ENCODE measurements around the gene PRRT4.

Gene PRRT4

DNA sequence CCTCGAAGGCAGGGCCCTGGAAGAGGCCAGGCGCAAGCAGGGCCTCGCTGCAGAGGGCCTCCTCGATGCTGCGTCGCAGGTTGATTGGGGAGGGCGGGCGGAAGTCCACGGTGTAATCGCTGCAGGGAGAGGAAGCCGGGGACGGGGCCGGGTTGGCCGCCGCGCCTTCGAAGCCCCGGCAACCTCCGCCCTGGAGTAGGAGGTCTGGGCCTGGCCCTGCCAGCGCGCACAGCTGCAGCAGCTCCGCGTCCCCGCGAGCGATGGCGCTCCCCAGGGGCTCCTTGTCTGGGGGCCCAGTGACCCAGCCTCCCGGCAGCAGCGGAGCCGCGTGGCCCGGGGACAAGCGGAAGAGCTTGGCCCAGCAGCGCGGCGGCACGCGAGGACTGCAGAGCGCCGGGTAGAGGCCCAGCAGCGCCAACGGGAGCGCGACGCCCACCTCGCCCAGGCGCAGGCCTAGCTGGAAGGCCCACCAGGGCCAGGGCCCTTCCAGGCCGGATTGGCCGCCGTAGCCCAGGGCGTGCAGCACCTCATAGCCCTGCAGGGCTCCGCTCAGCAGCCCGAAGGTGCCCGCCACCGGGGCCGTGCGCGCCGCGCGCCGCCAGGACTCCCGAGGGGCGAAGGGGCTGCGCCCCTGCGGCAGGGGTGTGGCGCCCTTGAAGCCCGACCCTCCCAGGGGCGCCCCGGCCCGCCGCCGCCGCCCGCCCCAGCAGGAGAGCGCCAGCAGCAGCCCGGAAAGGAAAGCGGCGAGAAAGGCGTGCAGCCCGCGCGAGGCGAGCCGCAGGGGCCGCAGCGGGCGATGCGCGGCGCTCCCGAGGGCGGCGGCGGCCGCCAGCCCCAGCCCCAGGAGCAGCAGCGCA is 10.0 kb downstream of the PRRT4 start:
- H3K27ac Mint-ChIP-seq, result no peak overlapping the region
- H3K4me1 Mint-ChIP-seq (ENCODE audit: low read depth), result peaks cover 3% of the 10 kb centered on the region
- H3K27me3 Mint-ChIP-seq, result peaks cover 13% of the 10 kb centered on the region

DNA sequence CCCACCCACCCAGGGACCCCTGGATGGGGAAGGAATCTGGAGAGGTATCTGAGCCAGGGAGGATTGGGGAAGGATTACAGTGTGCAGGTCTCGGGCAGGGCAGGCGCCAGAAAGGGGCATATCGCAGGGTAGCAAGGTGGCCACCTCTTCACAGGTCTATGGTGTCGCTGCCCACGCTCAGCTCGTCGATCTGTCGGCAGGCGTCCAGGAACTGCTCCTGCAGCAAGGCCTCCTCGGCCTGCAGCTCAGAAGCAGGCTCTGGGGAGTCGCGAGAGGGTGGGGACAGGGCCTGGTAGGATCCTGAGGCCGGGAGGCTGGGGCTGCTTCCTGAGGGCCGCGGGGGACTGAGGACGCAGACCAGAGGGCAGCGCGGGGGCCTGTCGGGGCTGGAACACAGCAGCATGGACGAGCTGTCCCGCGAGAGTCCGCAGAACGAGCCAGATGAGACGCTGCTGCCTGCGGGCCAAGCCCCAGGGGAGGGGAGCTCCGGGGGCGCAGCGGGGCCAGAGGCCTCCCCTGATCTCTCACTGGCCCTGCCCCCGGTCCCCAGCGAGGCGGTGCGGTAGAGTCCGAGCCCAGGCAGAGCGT is 10.7 kb downstream of the PRRT4 start:
- Mint-ChIP-seq H3K27me3 (peaks cover 13% of the 10 kb centered on the region), H3K4me3 (no peak overlapping the region), H3K36me3 (no peaks in the 10 kb centered on the region), H3K4me1 (ENCODE audit: low read depth) (peaks cover 3% of the 10 kb centered on the region), H3K9me3 (ENCODE audit: low read depth) (no peaks in the 10 kb centered on the region), H3K27ac (no peak overlapping the region)

More for the DNA sequence above, 10.0 kb downstream of the PRRT4 start:
- Mint-ChIP-seq H3K9me3 (ENCODE audit: low read depth) (no peaks in the 10 kb centered on the region), H3K4me3 (no peak overlapping the region), H3K36me3 (no peaks in the 10 kb centered on the region)

DNA sequence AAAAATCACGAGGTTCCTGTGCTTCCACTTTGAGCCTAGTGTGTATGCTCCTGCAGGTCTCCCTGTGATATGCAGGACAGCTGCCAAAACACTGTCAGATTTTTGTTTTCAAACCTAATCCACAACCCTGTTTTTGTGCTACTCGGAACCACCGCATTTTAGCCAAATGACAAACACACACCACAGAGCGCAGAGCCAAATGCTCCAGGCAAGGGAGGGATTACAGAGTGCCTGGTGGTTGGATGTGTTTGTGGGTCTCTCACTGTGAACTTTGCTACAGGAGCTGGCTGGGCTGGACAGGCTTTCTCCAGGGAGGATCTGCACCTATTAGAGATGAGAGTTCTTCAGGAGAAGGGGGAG is 12.0 kb downstream of the PRRT4 start:
- Mint-ChIP-seq H3K27ac (no peak overlapping the region), H3K4me3 (no peak overlapping the region)

DNA sequence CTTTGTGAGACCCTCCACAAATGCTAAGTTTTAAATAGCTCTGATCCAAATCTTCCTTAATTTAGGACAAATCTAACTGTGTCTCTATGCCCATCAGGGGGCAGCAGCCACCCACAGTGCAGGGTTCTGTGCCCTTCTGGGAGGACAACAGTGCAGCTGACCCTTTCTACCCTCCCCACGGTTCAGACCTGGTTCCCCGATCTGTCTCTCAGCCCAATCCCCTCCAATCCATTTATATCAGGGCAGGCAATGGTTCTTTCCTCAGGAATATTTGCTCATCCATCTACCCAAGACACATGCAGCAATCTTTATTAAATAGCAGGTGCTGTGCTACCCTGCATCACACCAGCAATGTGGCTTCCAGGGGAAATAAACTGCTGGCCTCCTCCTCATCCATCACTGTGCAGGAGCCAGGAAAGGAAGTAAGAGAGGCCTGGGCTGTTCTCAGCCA is 13.8 kb downstream of the PRRT4 start:
- H3K9me3 Mint-ChIP-seq (ENCODE audit: low read depth), result no peaks in the 10 kb centered on the region
- no peak overlapping the region for H3K27ac Mint-ChIP-seq
- no peak overlapping the region for H3K4me3 Mint-ChIP-seq

More for the DNA sequence above, 12.0 kb downstream of the PRRT4 start:
- Mint-ChIP-seq H3K36me3 (no peaks in the 10 kb centered on the region), H3K9me3 (ENCODE audit: low read depth) (no peaks in the 10 kb centered on the region), H3K27me3 (peaks cover 13% of the 10 kb centered on the region), H3K4me1 (ENCODE audit: low read depth) (peaks cover 3% of the 10 kb centered on the region)

DNA sequence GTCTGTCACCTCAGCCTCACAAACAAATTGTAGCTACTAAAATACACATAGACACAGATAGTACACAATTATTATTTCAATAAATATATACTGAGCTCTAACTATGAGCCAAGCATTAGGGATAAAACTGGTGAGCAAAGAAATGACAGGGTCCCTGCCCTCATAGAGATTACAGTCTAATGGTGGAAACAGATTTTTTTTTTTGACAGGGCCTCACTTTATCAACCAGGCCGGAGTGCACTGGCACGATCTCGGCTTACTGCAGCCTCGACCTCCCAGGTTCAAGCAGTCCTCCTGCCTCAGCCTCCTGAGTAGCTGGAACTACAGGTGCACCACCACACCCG is 17.1 kb downstream of the PRRT4 start:
- H3K36me3 Mint-ChIP-seq, result no peaks in the 10 kb centered on the region
- peak overlapping the region; percentile 54 for H3K27ac Mint-ChIP-seq
- H3K27me3 Mint-ChIP-seq, result peaks cover 2% of the 10 kb centered on the region
- H3K4me3 Mint-ChIP-seq, result no peak overlapping the region
- no peaks in the 10 kb centered on the region for H3K9me3 Mint-ChIP-seq (ENCODE audit: low read depth)
- peaks cover 34% of the 10 kb centered on the region for H3K4me1 Mint-ChIP-seq (ENCODE audit: low read depth)

More for the DNA sequence above, 13.8 kb downstream of the PRRT4 start:
- Mint-ChIP-seq H3K4me1 (ENCODE audit: low read depth) (peaks cover 10% of the 10 kb centered on the region), H3K36me3 (no peaks in the 10 kb centered on the region), H3K27me3 (peaks cover 3% of the 10 kb centered on the region)

DNA sequence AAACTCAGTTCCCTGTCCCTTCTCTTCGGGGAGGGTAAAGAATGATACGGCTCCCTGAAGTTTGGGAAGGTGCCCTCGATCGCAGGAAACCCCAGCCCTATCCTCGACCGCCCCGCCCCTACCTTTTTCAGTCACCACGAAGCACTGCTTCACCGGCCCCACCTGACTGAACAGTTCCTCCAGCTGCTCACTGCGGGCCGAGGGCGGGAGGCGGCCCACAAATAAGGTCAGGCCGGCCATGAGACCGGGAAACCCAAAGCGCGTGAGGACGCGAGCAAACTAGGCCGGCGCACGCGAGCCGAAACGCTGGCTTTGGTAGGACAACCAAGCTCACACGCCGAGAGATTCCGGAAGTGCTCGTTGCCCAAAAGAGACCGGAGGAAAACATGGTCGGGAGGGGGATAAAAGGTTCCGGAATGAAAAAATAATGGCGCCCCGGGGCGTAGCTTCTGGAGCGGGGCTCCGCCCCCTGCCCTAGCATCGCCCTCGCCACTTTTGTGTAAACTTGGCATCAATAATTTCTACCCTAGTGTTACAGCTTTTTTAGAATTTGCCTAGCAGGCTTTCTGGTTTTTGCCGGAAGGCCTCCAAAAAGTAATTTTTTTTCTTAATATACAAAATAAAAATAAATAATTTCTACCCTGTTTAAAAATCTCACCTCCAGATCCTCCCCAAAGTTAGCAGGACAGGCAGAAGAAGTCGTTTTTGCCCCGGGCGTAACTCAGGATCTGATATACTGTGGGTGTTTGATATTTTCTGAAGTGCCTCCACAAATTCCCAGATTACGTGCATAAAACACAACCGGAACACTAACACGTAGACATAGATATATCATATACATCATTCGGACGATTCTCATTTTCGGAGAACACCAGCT is 17.7 kb downstream of the PRRT4 start, which contains the start of gene RBM28:
RBM28 (minus strand) TSS at position 355 of the 877 bp plus-strand sequence; CDS start at position 240, 115 bp downstream.
- H3K9me3 Mint-ChIP-seq (ENCODE audit: low read depth), result no peaks in the 10 kb centered on the region
- no peaks in the 10 kb centered on the region for H3K36me3 Mint-ChIP-seq
- H3K4me1 Mint-ChIP-seq (ENCODE audit: low read depth), result peaks cover 34% of the 10 kb centered on the region
- H3K27me3 Mint-ChIP-seq, result peaks cover 2% of the 10 kb centered on the region
- peak within 1 kb of the TSS; percentile 95 for H3K27ac Mint-ChIP-seq
- peak within 1 kb of the TSS; percentile 89 for H3K4me3 Mint-ChIP-seq

DNA sequence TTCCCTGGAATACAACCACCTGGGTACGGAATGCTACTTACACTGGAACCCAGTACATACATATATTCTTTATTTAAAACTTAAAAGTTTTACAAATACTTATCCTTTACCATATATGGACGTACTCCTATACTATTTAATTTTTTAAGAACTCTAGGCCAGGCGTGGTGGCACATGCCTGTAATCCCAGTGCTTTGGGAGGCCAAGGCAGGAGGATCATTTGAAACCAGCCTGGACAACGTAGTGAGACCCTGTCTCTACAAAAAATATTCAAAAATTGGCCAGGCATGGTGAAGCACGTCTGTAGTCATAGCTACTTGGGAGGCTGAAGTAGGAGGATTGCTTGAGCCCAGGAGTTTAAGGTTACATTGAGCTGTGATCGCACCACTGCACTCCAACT is 19.8 kb downstream of the PRRT4 start:
- Mint-ChIP-seq H3K36me3 (no peaks in the 10 kb centered on the region), H3K27ac (no peak overlapping the region), H3K27me3 (no peaks in the 10 kb centered on the region), H3K4me3 (peak overlapping the region; percentile 89), H3K9me3 (ENCODE audit: low read depth) (no peaks in the 10 kb centered on the region), H3K4me1 (ENCODE audit: low read depth) (peaks cover 34% of the 10 kb centered on the region)

DNA sequence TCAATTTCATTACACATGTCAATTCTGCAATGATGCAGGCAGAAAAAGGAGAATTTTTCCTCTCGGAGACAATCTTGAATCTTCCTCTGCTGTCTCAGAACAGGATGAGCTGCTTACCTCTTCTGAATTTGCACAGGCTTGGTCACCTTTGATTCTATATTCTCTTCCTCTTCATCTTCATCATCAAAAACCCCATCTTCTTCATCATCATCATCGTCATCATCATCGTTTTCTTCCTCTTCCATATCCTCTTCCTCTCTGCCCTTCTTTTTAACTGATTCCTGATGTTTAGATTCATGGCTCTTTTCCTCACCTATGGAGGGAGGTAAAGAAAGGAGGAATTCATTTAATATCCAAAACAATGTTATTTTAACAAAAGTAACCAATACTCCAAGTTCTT is 25.8 kb downstream of the PRRT4 start:
- Mint-ChIP-seq H3K4me1 (ENCODE audit: low read depth) (peaks cover 6% of the 10 kb centered on the region), H3K27me3 (no peaks in the 10 kb centered on the region), H3K36me3 (peaks cover 13% of the 10 kb centered on the region), H3K27ac (no peak overlapping the region), H3K9me3 (ENCODE audit: low read depth) (no peaks in the 10 kb centered on the region), H3K4me3 (no peak overlapping the region)

DNA sequence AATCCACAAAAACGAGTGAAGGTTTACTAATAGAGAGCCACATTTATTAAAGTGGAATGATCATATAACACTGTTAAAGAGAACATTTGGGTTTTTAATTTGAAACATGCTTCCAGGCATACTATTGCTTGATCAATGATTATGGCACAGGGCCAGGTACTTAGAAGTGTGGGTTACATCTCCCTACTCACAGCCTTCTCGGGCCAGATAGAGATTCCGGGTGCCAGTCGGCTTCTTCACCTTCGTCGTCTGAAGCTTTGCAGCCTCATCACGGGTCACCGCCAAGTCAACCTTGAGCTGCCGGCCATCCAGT is 37.2 kb downstream of the PRRT4 start:
- Mint-ChIP-seq H3K27ac (no peak overlapping the region), H3K27me3 (no peaks in the 10 kb centered on the region), H3K4me3 (no peak overlapping the region), H3K9me3 (ENCODE audit: low read depth) (no peaks in the 10 kb centered on the region), H3K36me3 (peaks cover 4% of the 10 kb centered on the region), H3K4me1 (ENCODE audit: low read depth) (peaks cover 33% of the 10 kb centered on the region)

DNA sequence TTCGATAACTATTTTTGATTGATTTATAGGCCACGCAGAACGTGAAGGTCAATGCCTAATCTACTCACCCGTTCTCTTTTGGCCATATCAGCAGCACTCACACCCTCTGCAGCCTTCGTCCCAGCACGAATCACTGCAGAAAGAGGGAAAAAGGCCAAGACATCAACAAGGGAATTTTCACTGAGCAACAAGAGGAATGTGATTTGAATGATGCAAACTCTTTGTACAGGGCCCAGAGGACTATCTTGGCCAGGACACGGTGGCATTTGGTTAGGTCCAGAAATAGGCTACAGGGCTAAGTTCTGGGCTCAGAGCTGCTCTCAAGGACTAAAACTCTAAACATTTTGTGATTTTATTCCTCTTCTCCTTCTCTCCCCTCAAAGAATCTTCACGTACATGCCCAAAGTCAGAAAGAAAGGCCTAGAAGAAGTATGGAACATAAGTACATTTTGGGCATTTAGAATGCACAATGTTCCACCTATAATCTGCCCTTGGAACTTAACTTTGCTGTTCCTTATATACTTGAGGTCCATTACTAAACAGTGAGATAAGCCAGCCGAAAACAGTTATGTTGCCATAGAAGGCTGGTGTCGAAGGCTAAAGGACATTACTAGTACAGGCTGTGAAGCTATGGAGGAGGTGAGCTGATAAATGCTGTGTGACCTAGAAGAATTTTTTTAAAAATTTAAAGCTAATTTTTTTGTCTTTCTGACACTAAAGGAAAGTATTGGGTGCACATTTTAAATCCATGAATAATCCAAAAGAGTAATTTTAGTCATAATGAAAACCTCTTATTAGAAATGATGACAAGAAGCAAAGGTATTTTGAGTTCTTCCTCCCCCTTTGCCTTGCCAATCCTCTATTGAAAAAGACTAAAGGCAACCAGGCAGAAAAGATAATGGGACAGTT is 37.8 kb downstream of the PRRT4 start:
- Mint-ChIP-seq H3K9me3 (ENCODE audit: low read depth) (no peaks in the 10 kb centered on the region), H3K36me3 (peaks cover 5% of the 10 kb centered on the region), H3K27ac (no peak overlapping the region), H3K4me1 (ENCODE audit: low read depth) (peaks cover 38% of the 10 kb centered on the region), H3K4me3 (no peak overlapping the region), H3K27me3 (no peaks in the 10 kb centered on the region)

DNA sequence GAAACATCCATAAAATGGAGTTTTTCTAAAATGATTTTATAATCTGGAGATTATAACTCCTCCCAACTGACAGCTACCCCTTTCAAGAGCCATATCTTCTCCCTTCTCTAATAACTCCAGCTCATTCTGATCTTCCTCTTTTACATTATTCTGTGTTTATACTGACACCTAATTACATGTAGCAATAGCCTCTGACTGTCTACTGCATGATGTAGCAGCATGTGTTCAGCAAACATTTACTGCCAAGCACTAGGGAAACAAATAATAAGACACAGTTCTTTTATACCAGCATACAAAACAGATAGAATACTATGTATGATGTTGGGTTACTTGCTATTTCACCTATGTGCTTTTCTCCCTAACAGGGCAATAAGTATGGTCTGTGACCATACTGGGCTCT is 38.5 kb downstream of the PRRT4 start:
- Mint-ChIP-seq H3K27me3 (no peaks in the 10 kb centered on the region), H3K4me1 (ENCODE audit: low read depth) (peaks cover 40% of the 10 kb centered on the region), H3K36me3 (peaks cover 9% of the 10 kb centered on the region), H3K27ac (no peak overlapping the region), H3K4me3 (no peak overlapping the region), H3K9me3 (ENCODE audit: low read depth) (no peaks in the 10 kb centered on the region)

DNA sequence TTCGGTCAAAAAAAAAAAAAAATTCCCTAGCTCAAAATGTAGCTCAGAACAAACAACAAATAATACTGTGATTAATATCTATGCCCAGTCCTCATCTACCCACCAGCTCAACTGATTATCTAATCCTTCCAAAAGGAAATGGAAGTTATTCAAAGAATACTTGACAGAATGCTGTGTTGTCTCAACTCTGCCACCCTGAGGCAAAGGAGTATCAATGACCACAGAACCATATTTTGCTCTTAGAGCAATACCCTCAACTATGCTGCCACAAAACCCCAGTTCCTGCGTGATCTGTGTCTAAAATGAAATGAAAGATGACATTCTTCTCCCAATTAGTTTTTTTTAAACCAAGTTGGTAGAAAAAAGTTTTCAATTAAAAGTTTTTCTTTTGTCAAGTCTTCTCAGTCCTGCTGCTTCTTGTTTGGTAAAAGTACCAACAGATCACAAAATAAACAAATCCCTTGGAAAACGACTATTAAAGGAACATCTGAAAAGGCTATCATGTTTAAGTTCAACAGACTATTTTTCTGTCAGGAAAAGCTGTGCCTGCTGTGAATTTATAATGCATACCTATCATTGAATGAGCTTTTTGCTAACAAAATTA is 39.3 kb downstream of the PRRT4 start:
- peaks cover 17% of the 10 kb centered on the region for H3K36me3 Mint-ChIP-seq
- H3K4me3 Mint-ChIP-seq, result no peak overlapping the region

DNA sequence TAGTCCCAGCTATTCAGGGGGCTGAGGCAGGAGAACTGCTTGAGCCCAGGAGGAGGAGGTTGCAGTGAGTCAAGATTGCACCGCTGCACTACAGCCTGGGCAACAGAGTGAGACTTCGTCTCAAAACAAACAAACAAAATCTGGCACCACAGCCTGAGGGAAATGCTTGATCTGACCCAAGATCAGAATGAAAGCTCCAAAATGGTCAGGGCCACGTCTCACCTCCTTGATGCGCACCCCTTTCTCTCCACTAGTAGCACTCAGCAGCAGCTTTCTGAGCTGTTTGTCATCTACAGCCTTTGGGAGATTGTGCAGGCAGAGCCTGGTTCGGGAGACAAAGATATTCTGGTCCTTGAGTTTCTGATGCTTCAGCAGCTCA is 40.5 kb downstream of the PRRT4 start:
- H3K9me3 Mint-ChIP-seq (ENCODE audit: low read depth), result no peaks in the 10 kb centered on the region
- peaks cover 40% of the 10 kb centered on the region for H3K4me1 Mint-ChIP-seq (ENCODE audit: low read depth)
- no peaks in the 10 kb centered on the region for H3K27me3 Mint-ChIP-seq
- peak overlapping the region; percentile 27 for H3K4me3 Mint-ChIP-seq
- H3K36me3 Mint-ChIP-seq, result peaks cover 20% of the 10 kb centered on the region
- peak overlapping the region; percentile 81 for H3K27ac Mint-ChIP-seq

More for the DNA sequence above, 39.3 kb downstream of the PRRT4 start:
- Mint-ChIP-seq H3K27me3 (no peaks in the 10 kb centered on the region), H3K27ac (peak overlapping the region; percentile 59), H3K9me3 (ENCODE audit: low read depth) (no peaks in the 10 kb centered on the region), H3K4me1 (ENCODE audit: low read depth) (peaks cover 40% of the 10 kb centered on the region)

DNA sequence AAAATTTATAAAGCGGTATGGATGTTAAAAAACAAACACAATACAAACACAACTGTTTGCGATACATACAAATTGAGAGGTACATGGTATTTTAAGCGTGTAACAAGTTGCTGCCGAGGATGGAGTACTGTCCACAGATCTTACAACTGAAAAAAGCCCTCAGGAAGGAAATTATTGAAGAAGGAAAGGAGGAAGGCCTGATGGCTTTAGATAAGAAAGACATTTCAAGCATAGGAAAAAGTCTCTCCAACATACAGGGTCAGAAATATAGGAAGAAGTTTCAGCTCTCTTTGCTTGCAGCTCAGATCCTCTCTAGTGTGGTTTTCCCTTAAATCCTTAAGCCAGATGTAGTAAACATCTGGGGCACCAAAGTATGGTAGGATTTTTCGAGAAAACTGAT is 42.8 kb downstream of the PRRT4 start:
- Mint-ChIP-seq H3K27me3 (no peaks in the 10 kb centered on the region), H3K36me3 (peaks cover 29% of the 10 kb centered on the region), H3K4me3 (no peak overlapping the region), H3K9me3 (ENCODE audit: low read depth) (no peaks in the 10 kb centered on the region), H3K4me1 (ENCODE audit: low read depth) (peaks cover 42% of the 10 kb centered on the region), H3K27ac (peak overlapping the region; percentile 16)
